Lower lobe of right lung (tissue), 2 donors: ENCODE data around the gene MPPED1. TPM values are rescaled to one million over a fixed set of nuclear protein-coding genes. Genes with fewer than 3 reads are reported as not detected.

Experiments used
- ATAC-seq, 2 donors: fragments of 200-7000 bp; cut with Tn5 transposase; one replicate each; pipeline ENCODE4 v1.9.1; 2020 to 2022; ENCODE audit warnings: mild to moderate bottlenecking in 2 of 2, moderate library complexity in 2 of 2
- DNase-seq: peaks from one replicate; pipeline ENCODE4 v3.0.0-alpha.2; 2020
- H3K27ac ChIP-seq: fragments of 200-600 bp; one replicate; pipeline ENCODE4 v1.8.0; 2022
- H3K27me3 ChIP-seq: fragments of 200-600 bp; one replicate; pipeline ENCODE4 v1.8.0; 2022; ENCODE audit warnings: low read depth
- H3K36me3 ChIP-seq: fragments of 200-600 bp; one replicate; pipeline ENCODE4 v1.8.0; 2022; ENCODE audit warnings: mild to moderate bottlenecking
- H3K4me1 ChIP-seq: fragments of 200-600 bp; one replicate; pipeline ENCODE4 v1.8.0; 2022
- H3K4me3 ChIP-seq: fragments of 200-600 bp; one replicate; pipeline ENCODE4 v1.8.0; 2022; ENCODE audit warnings: mild to moderate bottlenecking
- H3K9me3 ChIP-seq: fragments of 200-600 bp; one replicate; pipeline ENCODE4 v1.8.0; 2022
- intact Hi-C: fragments of 100-400 bp; cut with DNase I; formaldehyde crosslinking; loops from one replicate; pipeline ENCODE4 v1.11.0; 2022
- total RNA-seq: library from RNA; stranded (reverse); fragmentation: NEBNext Ultra II Directional; extraction: Animal tissue kit (Norgen Biotek cat#: 25700); gene quantifications from one replicate; pipeline ENCODE4 v1.2.1, GENCODE V29; 2021
- TF ChIP-seq, protein P1 (sequence below): fragments of 200-600 bp; IDR thresholded peaks from one replicate; pipeline ENCODE4 v1.8.0; 2022; ENCODE audit warnings: antibody characterized with exemption, mild to moderate bottlenecking
- donor health status: DM: no; HTN: yes; CAD: no; lungs with severe emphysema.

MPPED1 gene
- total RNA-seq, 1 donor from 2014 or later, result not detected

- H3K4me1 ChIP-seq, result no peaks in the 10 kb centered on the region
- no peak overlapping the region for H3K27ac ChIP-seq
- TF ChIP-seq, protein P1, sequence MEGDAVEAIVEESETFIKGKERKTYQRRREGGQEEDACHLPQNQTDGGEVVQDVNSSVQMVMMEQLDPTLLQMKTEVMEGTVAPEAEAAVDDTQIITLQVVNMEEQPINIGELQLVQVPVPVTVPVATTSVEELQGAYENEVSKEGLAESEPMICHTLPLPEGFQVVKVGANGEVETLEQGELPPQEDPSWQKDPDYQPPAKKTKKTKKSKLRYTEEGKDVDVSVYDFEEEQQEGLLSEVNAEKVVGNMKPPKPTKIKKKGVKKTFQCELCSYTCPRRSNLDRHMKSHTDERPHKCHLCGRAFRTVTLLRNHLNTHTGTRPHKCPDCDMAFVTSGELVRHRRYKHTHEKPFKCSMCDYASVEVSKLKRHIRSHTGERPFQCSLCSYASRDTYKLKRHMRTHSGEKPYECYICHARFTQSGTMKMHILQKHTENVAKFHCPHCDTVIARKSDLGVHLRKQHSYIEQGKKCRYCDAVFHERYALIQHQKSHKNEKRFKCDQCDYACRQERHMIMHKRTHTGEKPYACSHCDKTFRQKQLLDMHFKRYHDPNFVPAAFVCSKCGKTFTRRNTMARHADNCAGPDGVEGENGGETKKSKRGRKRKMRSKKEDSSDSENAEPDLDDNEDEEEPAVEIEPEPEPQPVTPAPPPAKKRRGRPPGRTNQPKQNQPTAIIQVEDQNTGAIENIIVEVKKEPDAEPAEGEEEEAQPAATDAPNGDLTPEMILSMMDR, result no peak
- intact Hi-C loops, result no loop called here
- H3K9me3 ChIP-seq, result no peaks in the 10 kb centered on the region
- no peaks in the 10 kb centered on the region for H3K27me3 ChIP-seq
- H3K4me3 ChIP-seq, result no peak overlapping the region
- DNase-seq (no peak), ATAC-seq (no peak)
- H3K36me3 ChIP-seq, result no peaks in the 10 kb centered on the region
These were observed 132.5 kb downstream of the MPPED1 start for GRCh38 chr22:43544289-43544673.

DNA sequence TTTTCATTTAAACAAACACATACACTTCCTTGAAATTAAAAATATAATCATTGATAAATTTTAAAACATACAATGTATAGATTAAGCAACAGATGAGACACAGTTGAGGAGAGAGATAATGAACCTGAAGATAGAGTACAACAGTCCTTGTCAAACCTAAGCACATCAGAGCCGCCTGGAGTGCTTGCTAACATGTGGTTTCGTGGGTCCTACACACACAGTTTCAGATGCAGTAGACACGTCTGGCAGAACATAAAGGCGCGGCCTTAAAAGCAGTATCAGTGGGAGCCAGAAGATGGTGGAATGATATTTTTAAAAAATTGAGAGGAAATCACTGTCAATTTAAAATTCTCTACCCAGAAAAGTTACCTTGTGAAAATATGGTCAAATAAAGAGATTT, 134.4 kb downstream of the MPPED1 start:
- ATAC-seq (no peak), DNase-seq (no peak)
- no peak overlapping the region for H3K27ac ChIP-seq
- H3K36me3 ChIP-seq, result no peaks in the 10 kb centered on the region
- H3K9me3 ChIP-seq, result no peaks in the 10 kb centered on the region
- no peak overlapping the region for H3K4me3 ChIP-seq
- intact Hi-C loops, result no loop called here
- H3K4me1 ChIP-seq, result no peaks in the 10 kb centered on the region
- no peaks in the 10 kb centered on the region for H3K27me3 ChIP-seq
- TF ChIP-seq, protein P1, result no peak

GRCh38 chr22:43550024-43550620, 138.3 kb downstream of the MPPED1 start:
- Histone ChIP-seq H3K36me3 (no peaks in the 10 kb centered on the region), H3K4me1 (no peaks in the 10 kb centered on the region), H3K27ac (no peak overlapping the region), H3K4me3 (no peak overlapping the region), H3K9me3 (no peaks in the 10 kb centered on the region), H3K27me3 (no peaks in the 10 kb centered on the region)
- intact Hi-C loops, result no loop called here
- DNase-seq (no peak), ATAC-seq (no peak)
- TF ChIP-seq, protein P1, result no peak

- intact Hi-C loops, result no loop called here
- H3K4me1 ChIP-seq, result no peaks in the 10 kb centered on the region
- H3K9me3 ChIP-seq, result no peaks in the 10 kb centered on the region
- no peaks in the 10 kb centered on the region for H3K36me3 ChIP-seq
- H3K4me3 ChIP-seq, result no peak overlapping the region
- H3K27me3 ChIP-seq, result no peaks in the 10 kb centered on the region
- no peak overlapping the region for H3K27ac ChIP-seq
- no peak for DNase-seq
- TF ChIP-seq, protein P1, result no peak
- no peak for ATAC-seq
These were observed 138.9 kb downstream of the MPPED1 start for GRCh38 chr22:43550672-43551071.

DNA sequence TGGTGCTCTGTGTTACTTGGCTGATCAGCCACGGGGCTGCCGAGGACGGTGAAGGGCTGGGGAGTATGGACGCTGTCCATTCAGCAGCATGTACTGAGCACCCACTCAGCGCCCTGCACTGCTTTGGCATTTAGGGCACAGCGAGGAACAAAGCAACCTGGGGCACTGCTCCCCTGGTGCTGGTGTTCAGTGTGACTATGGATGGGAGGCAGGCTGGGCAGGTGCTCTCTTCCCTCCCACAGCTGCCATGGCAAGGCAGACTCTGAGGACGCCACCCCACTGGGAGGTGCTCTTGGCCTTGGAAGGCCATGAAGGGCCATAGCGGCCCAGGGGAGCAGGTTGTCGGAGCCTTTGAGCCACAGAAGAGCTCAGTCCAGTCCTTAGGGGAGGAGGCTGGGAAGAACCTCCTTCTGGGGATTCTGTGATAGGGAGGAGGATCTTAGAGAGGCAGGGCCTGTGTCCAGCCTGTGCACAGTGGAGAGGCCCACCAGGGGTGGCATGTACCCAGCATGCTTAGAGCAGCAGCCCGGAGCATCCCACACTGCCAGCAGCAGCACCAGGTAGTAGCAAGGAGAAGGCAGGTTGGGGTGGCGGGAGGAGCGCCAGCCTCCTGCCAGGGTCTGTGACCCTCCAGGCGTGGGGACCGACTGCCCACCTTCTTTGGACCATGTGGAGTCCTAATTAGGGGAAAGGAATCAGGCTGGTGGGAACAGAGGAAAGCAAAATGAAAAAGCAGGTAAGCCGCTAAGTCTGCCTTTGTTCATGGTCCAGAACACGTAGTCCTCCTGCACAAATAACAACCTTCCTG, 141.8 kb downstream of the MPPED1 start:
- intact Hi-C loops, result no loop called here
- H3K4me1 ChIP-seq, result no peaks in the 10 kb centered on the region
- peak in 1 of 2 donors; percentile 11 for ATAC-seq
- H3K9me3 ChIP-seq, result no peaks in the 10 kb centered on the region
- no peaks in the 10 kb centered on the region for H3K36me3 ChIP-seq
- DNase-seq, result no peak
- TF ChIP-seq, protein P1, result no peak
- H3K27me3 ChIP-seq, result no peaks in the 10 kb centered on the region
- no peak overlapping the region for H3K27ac ChIP-seq
- H3K4me3 ChIP-seq, result no peak overlapping the region
